RWPE2 (cell line): Measurements from ENCODE around the gene APOBEC4.
"Not testable (repeated sequence)": the region's sequence is repeated elsewhere in the genome, so short reads cannot be mapped to it uniquely, and the experiment has no call there.

Experiments
- ATAC-seq: fragments of 200-7000 bp; cut with Tn5 transposase; 3 replicates; pipeline ENCODE4 v1.9.1; 2021; ENCODE audit warnings: low read depth
- DNase-seq: peaks from one replicate; pipeline ENCODE4 v3.0.0-alpha.2; 2020; ENCODE audit warnings: low spot score
- H3K27ac ChIP-seq: fragments of 450-650 bp; 2 replicates; pipeline ENCODE4 v1.5.1; 2017; ENCODE audit warnings: mild to moderate bottlenecking; ENCODE audit not compliant: poor library complexity, severe bottlenecking
- H3K27me3 ChIP-seq: fragments of 250-450 bp; sonication (Bioruptor Pico); 2 replicates; pipeline ENCODE4 v1.5.1; 2021; ENCODE audit warnings: mild to moderate bottlenecking, moderate library complexity; ENCODE audit not compliant: insufficient read depth, poor library complexity, severe bottlenecking
- H3K36me3 ChIP-seq: fragments of 250-450 bp; sonication (Bioruptor Pico); 2 replicates; pipeline ENCODE4 v1.5.1; 2020; ENCODE audit warnings: low read depth, mild to moderate bottlenecking, moderate library complexity
- H3K4me1 ChIP-seq: fragments of 250-450 bp; sonication (Bioruptor Pico); 2 replicates; pipeline ENCODE4 v1.5.1; 2021; ENCODE audit warnings: mild to moderate bottlenecking, moderate library complexity; ENCODE audit not compliant: insufficient read depth, poor library complexity, severe bottlenecking
- H3K4me3 ChIP-seq: fragments of 250-450 bp; sonication (Bioruptor Pico); 2 replicates; pipeline ENCODE4 v1.5.1; 2021; ENCODE audit warnings: mild to moderate bottlenecking, moderate library complexity; ENCODE audit not compliant: severe bottlenecking
- H3K9me3 ChIP-seq: fragments of 250-450 bp; sonication (Bioruptor Pico); 2 replicates; pipeline ENCODE4 v1.5.1; 2021; ENCODE audit warnings: mild to moderate bottlenecking, moderate library complexity; ENCODE audit not compliant: severe bottlenecking
- CTCF ChIP-seq: fragments of 450-650 bp; IDR thresholded peaks from one replicate; pipeline ENCODE4 v1.5.1; 2017; ENCODE audit warnings: mild to moderate bottlenecking, moderate library complexity; ENCODE audit not compliant: poor library complexity, severe bottlenecking

The APOBEC4 gene

GRCh38 chr1:183685112-183685713, 32.1 kb upstream of the APOBEC4 start:
- DNase-seq (no peak), ATAC-seq (peak; percentile 41; the same call in 1 of the 3 replicates)
- H3K36me3 ChIP-seq = no peaks in the 10 kb centered on the region
- no peaks in the 10 kb centered on the region for H3K27me3 ChIP-seq
- H3K4me3 ChIP-seq = no peak overlapping the region
- TF ChIP-seq CTCF = peak; percentile 85
- H3K27ac ChIP-seq = no peak overlapping the region
- no peaks in the 10 kb centered on the region for H3K4me1 ChIP-seq
- no peaks in the 10 kb centered on the region for H3K9me3 ChIP-seq

GRCh38 chr1:183679363-183679762, 26.2 kb upstream of the APOBEC4 start:
- not testable (repeated sequence) for H3K27me3 ChIP-seq, DNase-seq, H3K27ac ChIP-seq, H3K9me3 ChIP-seq, H3K36me3 ChIP-seq, ATAC-seq, H3K4me1 ChIP-seq, H3K4me3 ChIP-seq

- H3K27ac ChIP-seq = no peak overlapping the region
- ATAC-seq (no peak), DNase-seq (no peak)
- H3K36me3 ChIP-seq = no peaks in the 10 kb centered on the region
- no peaks in the 10 kb centered on the region for H3K27me3 ChIP-seq
- no peaks in the 10 kb centered on the region for H3K9me3 ChIP-seq
- no peak overlapping the region for H3K4me3 ChIP-seq
- no peaks in the 10 kb centered on the region for H3K4me1 ChIP-seq
- TF ChIP-seq CTCF = no peak
Observed at GRCh38 chr1:183678819-183679218, 25.7 kb upstream of the APOBEC4 start.

GRCh38 chr1:183676586-183677189, 23.6 kb upstream of the APOBEC4 start:
- Histone ChIP-seq H3K4me1 (no peaks in the 10 kb centered on the region), H3K36me3 (no peaks in the 10 kb centered on the region), H3K27ac (no peak overlapping the region), H3K9me3 (no peaks in the 10 kb centered on the region), H3K4me3 (no peak overlapping the region), H3K27me3 (no peaks in the 10 kb centered on the region)
- no peak for TF ChIP-seq CTCF
- peak; percentile 72 for ATAC-seq
- no peak for DNase-seq

GRCh38 chr1:183675883-183676585, 22.9 kb upstream of the APOBEC4 start:
- no peaks in the 10 kb centered on the region for H3K9me3 ChIP-seq
- no peak for TF ChIP-seq CTCF
- H3K4me3 ChIP-seq = no peak overlapping the region
- ATAC-seq (no peak), DNase-seq (no peak)
- H3K27me3 ChIP-seq = no peaks in the 10 kb centered on the region
- H3K27ac ChIP-seq = no peak overlapping the region
- H3K4me1 ChIP-seq = no peaks in the 10 kb centered on the region
- H3K36me3 ChIP-seq = no peaks in the 10 kb centered on the region
